ENCODE results near the gene ZFHX2. TPM values are rescaled to one million over a fixed set of nuclear protein-coding genes. Genes with fewer than 3 reads are reported as not detected.

Gene ZFHX2
- total and polyA plus RNA-seq, 4 experiments from 2014 or later = 0.35 to 0.36 TPM; not detected in 2

DNA sequence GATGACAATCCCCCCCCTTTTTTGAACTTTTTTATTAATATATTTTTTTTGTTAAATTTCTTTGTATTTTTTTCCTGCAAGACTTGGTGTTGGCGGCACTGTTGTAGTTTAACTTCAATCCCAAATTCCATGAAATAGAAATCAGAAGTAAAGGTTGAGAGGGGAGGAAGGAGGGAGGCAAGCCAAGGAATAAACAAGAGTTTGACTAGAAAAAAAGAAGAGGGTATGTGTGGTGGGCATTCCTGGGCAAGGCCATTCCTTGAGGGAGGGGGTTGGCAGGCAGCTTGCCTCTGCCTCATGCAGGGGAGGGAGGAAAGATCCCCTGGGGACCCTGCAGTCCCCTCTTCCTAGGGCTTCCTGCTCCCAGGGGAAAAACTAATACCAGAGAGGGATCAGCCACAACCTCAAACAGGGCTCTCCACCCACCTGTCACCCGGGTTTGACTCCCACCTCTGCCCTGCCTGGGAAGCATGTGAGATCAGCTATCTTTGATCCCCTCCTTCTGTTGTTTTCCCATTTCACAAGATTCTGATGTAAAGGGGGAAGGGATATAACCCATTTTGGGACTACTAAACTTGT is 16.5 kb upstream of the ZFHX2 start:
- ChIA-PET CTCF (ENCODE audit: partially characterized antibody) (interaction anchor here (0.8 to 4.6 kb wide), 7 partner anchors 8 to 386 kb away, joined by 3 to 24 read pairs (median 5); partner anchors contain the start of gene THTPA), POLR2A (ENCODE audit: partially characterized antibody) (interaction anchor here (0.9 to 5.2 kb wide), 8 partner anchors 10 to 645 kb away, joined by 3 to 44 read pairs (median 4); partner anchors contain the start of genes JPH4, NGDN, PABPN1 and THTPA)
- Mint-ChIP-seq H3K36me3 (peaks cover 9 to 31% of the 10 kb centered on the region in 2 donors), H3K9me3 (no peaks in the 10 kb centered on the region), H3K4me3 (peak overlapping the region; percentile 97 to 100 (median 100)), H3K4me1 (peaks cover 18 to 50% (median 33%) of the 10 kb centered on the region in 4 donors), H3K27ac (peak overlapping the region; percentile 95 to 100 (median 98)), H3K27me3 (peaks cover 2 to 8% of the 10 kb centered on the region in 2 donors)
- Histone ChIP-seq H3K27ac (ENCODE audit: low read depth, low read length) (peak overlapping the region; percentile 74), H3K27me3 (ENCODE audit: insufficient read depth, low read length) (no peaks in the 10 kb centered on the region), H3K9me3 (ENCODE audit: control insufficient read depth in 1 of 2, low read length in 2 of 2) (no peaks in the 10 kb centered on the region), H3K4me1 (ENCODE audit: insufficient read depth, low read length) (peaks cover 22% of the 10 kb centered on the region), H3K4me3 (ENCODE audit: low read length in 2 of 2) (peak overlapping the region; percentile 79 to 94), H3K36me3 (ENCODE audit: insufficient read depth, low read length) (peaks cover 26% of the 10 kb centered on the region)
- intact Hi-C loops (cut with micrococcal nuclease) = loop anchor here (5.0 kb wide), 1 partner anchor 864 kb away; no protein-coding TSS in a partner anchor
- no peak for DNase-seq

DNA sequence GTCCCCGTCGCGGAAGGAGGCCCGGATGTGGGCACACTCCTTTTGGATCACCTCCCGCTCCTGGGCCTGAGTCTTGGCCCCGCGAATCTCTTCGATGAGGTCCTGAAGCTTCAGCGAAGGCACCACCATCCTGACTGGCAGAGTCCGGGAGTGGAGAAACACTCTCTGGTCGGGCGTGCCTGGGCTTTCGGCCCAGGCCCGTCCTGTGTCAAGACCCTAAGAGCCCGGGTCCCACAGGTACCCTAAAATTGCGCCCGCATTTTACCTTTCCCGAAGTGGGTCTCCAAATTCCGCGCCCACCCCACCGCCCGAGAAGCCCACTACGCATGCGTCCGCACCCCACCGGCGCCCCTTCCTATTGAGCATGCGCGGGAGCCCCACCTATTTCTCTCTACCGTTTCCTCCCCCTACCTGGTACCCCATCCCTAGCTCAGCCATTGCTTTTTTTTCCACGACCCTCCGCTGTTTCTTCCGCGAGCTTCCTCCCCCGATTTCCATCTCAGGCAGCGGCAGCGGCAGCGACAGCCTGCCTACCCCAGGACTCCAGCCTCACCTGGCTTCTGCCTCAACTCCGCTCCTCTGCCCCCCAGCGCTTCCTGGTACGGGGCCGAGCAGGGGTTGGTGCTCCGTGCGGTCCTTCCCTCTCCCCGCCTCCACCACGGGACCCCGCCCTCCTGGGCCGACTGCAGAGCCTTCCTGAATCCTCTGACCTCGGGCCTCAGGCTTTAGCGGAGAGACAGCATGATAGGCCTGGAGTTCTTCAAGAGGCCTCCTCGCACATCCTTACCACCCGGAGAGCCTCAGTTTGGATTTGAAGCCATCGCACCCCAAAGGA is 15.8 kb upstream of the ZFHX2 start, which contains the start of gene AP1G2:
Gene AP1G2 (minus strand): TSS at position 606 of the 835 bp plus-strand sequence. CDS start 477 bp downstream, at position 129.
- Histone ChIP-seq H3K27ac (ENCODE audit: low read depth, low read length) (peak within 1 kb of the TSS; percentile 74), H3K36me3 (ENCODE audit: insufficient read depth, low read length) (peaks cover 31% of the 10 kb centered on the region), H3K27me3 (ENCODE audit: insufficient read depth, low read length) (no peaks in the 10 kb centered on the region), H3K4me3 (ENCODE audit: low read length in 2 of 2) (peak within 1 kb of the TSS; percentile 79 to 94), H3K9me3 (ENCODE audit: control insufficient read depth in 1 of 2, low read length in 2 of 2) (no peaks in the 10 kb centered on the region), H3K4me1 (ENCODE audit: insufficient read depth, low read length) (peaks cover 22% of the 10 kb centered on the region)
- ChIA-PET POLR2A (ENCODE audit: partially characterized antibody) (interaction anchor here (1.0 to 5.2 kb wide), 10 partner anchors 9 to 645 kb away, joined by 3 to 44 read pairs (median 5); partner anchors contain the start of genes DCAF11, NGDN, NRL and PABPN1), CTCF (ENCODE audit: partially characterized antibody) (interaction anchor here (0.8 to 4.6 kb wide), 6 partner anchors 10 to 387 kb away, joined by 3 to 24 read pairs (median 4); partner anchors contain the start of gene THTPA)
- Mint-ChIP-seq H3K36me3 (peaks cover 14 to 37% of the 10 kb centered on the region in 2 donors), H3K27me3 (peaks cover 1 to 2% of the 10 kb centered on the region in 2 donors), H3K4me1 (peaks cover 22 to 55% (median 37%) of the 10 kb centered on the region in 4 donors), H3K27ac (peak within 1 kb of the TSS; percentile 95 to 100 (median 98)), H3K9me3 (no peaks in the 10 kb centered on the region), H3K4me3 (peak within 1 kb of the TSS; percentile 97 to 100 (median 100))
- DNase-seq = peak; percentile 85 to 88 (median 86)
- intact Hi-C loops (cut with micrococcal nuclease) = loop anchor here (1.0 to 5.0 kb wide), 4 partner anchors 11 to 865 kb away; partner anchors contain the start of genes NGDN, PABPN1 and THTPA

- intact Hi-C loops (cut with micrococcal nuclease) = loop anchor here (1.0 to 5.0 kb wide), 4 partner anchors 10 to 866 kb away; partner anchors contain the start of genes NGDN, PABPN1 and THTPA
- Histone ChIP-seq H3K27me3 (ENCODE audit: insufficient read depth, low read length) (no peaks in the 10 kb centered on the region), H3K4me3 (ENCODE audit: low read length in 2 of 2) (peak overlapping the region; percentile 79 to 94), H3K27ac (ENCODE audit: low read depth, low read length) (peak overlapping the region; percentile 74), H3K36me3 (ENCODE audit: insufficient read depth, low read length) (peaks cover 37% of the 10 kb centered on the region), H3K4me1 (ENCODE audit: insufficient read depth, low read length) (peaks cover 22% of the 10 kb centered on the region), H3K9me3 (ENCODE audit: control insufficient read depth in 1 of 2, low read length in 2 of 2) (no peaks in the 10 kb centered on the region)
- CTCF ChIA-PET (ENCODE audit: partially characterized antibody) = interaction anchor here (1.5 to 4.6 kb wide), 3 partner anchors 10 to 88 kb away, joined by 4 to 24 read pairs (median 13); partner anchors contain the start of gene THTPA
- Mint-ChIP-seq H3K9me3 (no peaks in the 10 kb centered on the region), H3K27me3 (no peaks in the 10 kb centered on the region), H3K27ac (peak overlapping the region; percentile 95 to 100 (median 98)), H3K36me3 (peaks cover 15 to 39% of the 10 kb centered on the region in 2 donors), H3K4me1 (peaks cover 22 to 55% (median 38%) of the 10 kb centered on the region in 4 donors), H3K4me3 (peak overlapping the region; percentile 97 to 100 (median 100))
- POLR2A ChIA-PET (ENCODE audit: partially characterized antibody) = interaction anchor here (1.0 to 5.2 kb wide), 9 partner anchors 9 to 646 kb away, joined by 3 to 44 read pairs (median 5); partner anchors contain the start of genes DCAF11, NGDN, NRL and PPP1R3E
- no peak for DNase-seq
Observed at GRCh38 chr14:23566778-23567185, 15.2 kb upstream of the ZFHX2 start.

DNA sequence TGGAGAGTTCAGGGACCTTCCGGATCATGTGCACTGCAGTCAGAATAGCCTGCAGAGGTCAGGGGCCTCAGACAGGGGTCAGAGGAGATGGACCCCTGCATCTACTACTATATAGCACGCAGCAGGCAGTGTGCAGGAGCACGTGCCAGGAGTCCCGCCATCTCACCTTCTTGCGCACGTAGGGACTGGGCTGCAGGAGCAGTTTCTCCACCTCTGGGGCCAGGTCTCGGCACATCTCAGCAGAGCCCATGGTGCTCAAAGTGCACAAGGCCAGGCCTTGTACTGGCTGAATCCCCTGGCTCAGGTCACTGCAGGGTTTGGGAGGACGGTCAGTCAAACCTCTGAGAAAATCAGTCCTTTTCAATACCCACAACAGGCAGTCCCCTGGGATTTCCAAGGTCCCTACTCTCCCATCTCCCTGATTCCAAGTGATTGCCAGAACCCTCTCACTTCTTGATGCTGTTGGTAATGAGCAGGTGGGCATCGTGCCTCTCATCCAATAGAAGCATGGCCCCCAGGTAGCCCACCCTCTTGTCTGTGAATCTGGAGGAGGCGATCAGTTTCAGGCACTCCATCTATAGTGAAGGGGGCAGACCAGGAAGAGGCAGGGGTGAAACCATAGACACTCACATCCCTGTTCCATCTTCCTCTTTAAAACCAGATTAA is 14.7 kb upstream of the ZFHX2 start:
- DNase-seq = no peak
- Mint-ChIP-seq H3K4me1 (peaks cover 22 to 55% (median 38%) of the 10 kb centered on the region in 4 donors), H3K27ac (peak overlapping the region; percentile 94 to 100 (median 98)), H3K4me3 (peak overlapping the region; percentile 97 to 100 (median 100)), H3K9me3 (no peaks in the 10 kb centered on the region), H3K36me3 (peaks cover 19 to 43% of the 10 kb centered on the region in 2 donors), H3K27me3 (no peaks in the 10 kb centered on the region)
- Histone ChIP-seq H3K4me1 (ENCODE audit: insufficient read depth, low read length) (peaks cover 22% of the 10 kb centered on the region), H3K36me3 (ENCODE audit: insufficient read depth, low read length) (peaks cover 43% of the 10 kb centered on the region), H3K9me3 (ENCODE audit: control insufficient read depth in 1 of 2, low read length in 2 of 2) (no peaks in the 10 kb centered on the region), H3K27me3 (ENCODE audit: insufficient read depth, low read length) (no peaks in the 10 kb centered on the region), H3K4me3 (ENCODE audit: low read length in 2 of 2) (peak overlapping the region in 1 of 2 donors; percentile 94), H3K27ac (ENCODE audit: low read depth, low read length) (peak overlapping the region; percentile 74)
- POLR2A ChIA-PET (ENCODE audit: partially characterized antibody) = interaction anchor here (1.0 to 5.2 kb wide), 7 partner anchors 8 to 548 kb away, joined by 3 to 44 read pairs (median 6); partner anchors contain the start of genes DCAF11, NRL, PPP1R3E and THTPA
- intact Hi-C loops (cut with micrococcal nuclease) = loop anchor here (2.0 to 5.0 kb wide), 2 partner anchors 97 to 866 kb away; partner anchors contain the start of gene NGDN
- CTCF ChIA-PET (ENCODE audit: partially characterized antibody) = interaction anchor here (1.5 to 4.6 kb wide), 3 partner anchors 9 to 87 kb away, joined by 4 to 24 read pairs (median 13); partner anchors contain the start of gene THTPA

- H3K27me3 ChIP-seq (ENCODE audit: insufficient read depth, low read length) = no peaks in the 10 kb centered on the region
- H3K9me3 ChIP-seq (ENCODE audit: control insufficient read depth in 1 of 2, low read length in 2 of 2) = no peaks in the 10 kb centered on the region
- peaks cover 22% of the 10 kb centered on the region for H3K4me1 ChIP-seq (ENCODE audit: insufficient read depth, low read length)
- Mint-ChIP-seq H3K27ac (peak overlapping the region in 3 of 7 donors; percentile 55 to 61 (median 57)), H3K4me3 (peak overlapping the region in 5 of 8 donors; percentile 17 to 43 (median 32)), H3K36me3 (peaks cover 23 to 49% of the 10 kb centered on the region in 2 donors), H3K4me1 (peaks cover 24 to 55% (median 38%) of the 10 kb centered on the region in 4 donors), H3K27me3 (no peaks in the 10 kb centered on the region), H3K9me3 (no peaks in the 10 kb centered on the region)
- peaks cover 49% of the 10 kb centered on the region for H3K36me3 ChIP-seq (ENCODE audit: insufficient read depth, low read length)
- intact Hi-C loops (cut with micrococcal nuclease) = loop anchor here (2.0 to 5.0 kb wide), 2 partner anchors 97 to 867 kb away; partner anchors contain the start of gene NGDN
- DNase-seq = no peak
- ChIA-PET CTCF (ENCODE audit: partially characterized antibody) (interaction anchor here (4.6 to 9.5 kb wide), 2 partner anchors 8 to 88 kb away, joined by 24 to 174 read pairs; partner anchors contain the start of gene THTPA), POLR2A (ENCODE audit: partially characterized antibody) (interaction anchor here (1.0 to 5.2 kb wide), 5 partner anchors 8 to 549 kb away, joined by 3 to 44 read pairs (median 5); partner anchors contain the start of genes DCAF11, NRL and THTPA)
- no peak overlapping the region for H3K4me3 ChIP-seq (ENCODE audit: low read length in 2 of 2)
- no peak overlapping the region for H3K27ac ChIP-seq (ENCODE audit: low read depth, low read length)
Observed at GRCh38 chr14:23565626-23566025, 14.1 kb upstream of the ZFHX2 start.

DNA sequence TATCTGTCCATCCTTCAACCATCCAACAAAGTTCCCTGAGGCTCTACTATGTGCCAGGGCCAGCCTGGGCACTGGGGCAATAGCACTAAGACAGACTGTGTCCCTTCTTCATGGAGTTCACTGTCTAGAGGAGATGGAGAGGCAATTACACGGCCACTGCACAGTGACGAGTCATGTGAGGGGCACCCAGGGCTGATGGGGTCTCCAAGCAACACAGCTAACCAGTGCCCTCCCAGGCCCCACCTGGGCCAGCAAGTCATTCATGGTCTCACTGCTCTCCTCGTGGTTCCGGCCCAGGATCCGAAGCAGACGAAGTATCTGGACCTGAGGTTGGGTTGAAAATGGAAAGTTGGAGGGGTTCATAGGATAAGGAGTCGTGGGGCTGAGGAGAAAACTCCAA is 13.3 kb upstream of the ZFHX2 start:
- peaks cover 22% of the 10 kb centered on the region for H3K4me1 ChIP-seq (ENCODE audit: insufficient read depth, low read length)
- Mint-ChIP-seq H3K27ac (peak overlapping the region in 3 of 7 donors; percentile 12 to 63 (median 32)), H3K27me3 (no peaks in the 10 kb centered on the region), H3K9me3 (no peaks in the 10 kb centered on the region), H3K4me1 (peaks cover 24 to 55% (median 38%) of the 10 kb centered on the region in 4 donors), H3K36me3 (peaks cover 27 to 54% of the 10 kb centered on the region in 2 donors), H3K4me3 (peak overlapping the region in 3 of 8 donors; percentile 42 to 52 (median 45))
- H3K27ac ChIP-seq (ENCODE audit: low read depth, low read length) = no peak overlapping the region
- ChIA-PET POLR2A (ENCODE audit: partially characterized antibody) (interaction anchor here (1.0 to 5.2 kb wide), 3 partner anchors 7 to 90 kb away, joined by 3 to 44 read pairs (median 19); no protein-coding TSS in a partner anchor), CTCF (ENCODE audit: partially characterized antibody) (interaction anchor here (1.8 to 9.5 kb wide), 2 partner anchors 10 to 88 kb away, joined by 4 to 174 read pairs; no protein-coding TSS in a partner anchor)
- peaks cover 54% of the 10 kb centered on the region for H3K36me3 ChIP-seq (ENCODE audit: insufficient read depth, low read length)
- H3K4me3 ChIP-seq (ENCODE audit: low read length in 2 of 2) = no peak overlapping the region
- intact Hi-C loops (cut with micrococcal nuclease) = loop anchor here (5.0 kb wide), 1 partner anchor 867 kb away; no protein-coding TSS in a partner anchor
- DNase-seq = no peak
- H3K9me3 ChIP-seq (ENCODE audit: control insufficient read depth in 1 of 2, low read length in 2 of 2) = no peaks in the 10 kb centered on the region
- no peaks in the 10 kb centered on the region for H3K27me3 ChIP-seq (ENCODE audit: insufficient read depth, low read length)

Measured in CD4-positive, alpha-beta memory T cell (primary cell).